ENCODE measurements around the gene HEMK1. TPM values are rescaled to one million over a fixed set of nuclear protein-coding genes. Genes with fewer than 3 reads are reported as not detected.

The HEMK1 gene
- total RNA-seq, 1 donor from 2014 or later, result 7.8 TPM

GRCh38 chr3:50585919-50586762, 16.8 kb downstream of the HEMK1 start:
- Histone ChIP-seq H3K4me1 (ENCODE audit: control insufficient read depth in 3 of 3, insufficient read depth in 3 of 3, low read length in 3 of 3) (peaks cover 76 to 88% (median 80%) of the 10 kb centered on the region in 3 donors), H3K36me3 (ENCODE audit: control insufficient read depth in 3 of 3, insufficient read depth in 3 of 3, low read length in 3 of 3) (peaks cover 0 to 6% (median 6%) of the 10 kb centered on the region in 3 donors), H3K27ac (ENCODE audit: low read depth, low read length) (no peak overlapping the region), H3K9me3 (ENCODE audit: control insufficient read depth in 3 of 3, low read length in 3 of 3) (no peaks in the 10 kb centered on the region), H3K9ac (ENCODE audit: low read depth in 1 of 3, low read length in 3 of 3) (peak overlapping the region in 2 of 3 donors; percentile 32 to 57), H3K27me3 (ENCODE audit: control insufficient read depth in 3 of 3, insufficient read depth in 3 of 3, low read length in 3 of 3) (no peaks in the 10 kb centered on the region), H3K4me3 (ENCODE audit: low read length in 3 of 3) (no peak overlapping the region)

GRCh38 chr3:50586763-50587070, 17.4 kb downstream of the HEMK1 start:
- Histone ChIP-seq H3K36me3 (ENCODE audit: control insufficient read depth in 3 of 3, insufficient read depth in 3 of 3, low read length in 3 of 3) (peaks cover 0 to 3% (median under 1%) of the 10 kb centered on the region in 3 donors), H3K4me1 (ENCODE audit: control insufficient read depth in 3 of 3, insufficient read depth in 3 of 3, low read length in 3 of 3) (peaks cover 73 to 87% (median 79%) of the 10 kb centered on the region in 3 donors), H3K27me3 (ENCODE audit: control insufficient read depth in 3 of 3, insufficient read depth in 3 of 3, low read length in 3 of 3) (no peaks in the 10 kb centered on the region), H3K27ac (ENCODE audit: low read depth, low read length) (peak overlapping the region; percentile 15), H3K9me3 (ENCODE audit: control insufficient read depth in 3 of 3, low read length in 3 of 3) (no peaks in the 10 kb centered on the region), H3K9ac (ENCODE audit: low read depth in 1 of 3, low read length in 3 of 3) (peak overlapping the region in 1 of 3 donors; percentile 57), H3K4me3 (ENCODE audit: low read length in 3 of 3) (no peak overlapping the region)

DNA sequence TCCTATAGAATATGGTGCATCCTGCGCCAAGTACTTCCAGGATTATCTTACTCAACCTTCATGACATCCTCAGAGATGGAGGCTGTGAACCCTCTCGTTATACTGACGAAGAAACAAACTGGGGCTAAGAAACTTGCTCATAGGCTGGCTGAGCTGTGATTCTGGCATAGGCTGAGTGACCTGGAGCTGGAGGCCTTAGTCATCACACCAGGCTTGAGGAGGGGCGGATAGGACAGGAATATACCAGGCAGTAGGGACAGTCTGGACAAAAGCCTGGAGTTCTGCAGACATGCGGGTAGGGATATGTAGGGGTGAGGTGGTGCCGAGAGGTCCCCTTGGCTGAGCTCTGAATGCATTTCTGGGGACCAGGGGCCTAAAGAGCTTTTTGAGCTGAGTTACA, 18.1 kb downstream of the HEMK1 start:
- Histone ChIP-seq H3K27me3 (ENCODE audit: control insufficient read depth in 3 of 3, insufficient read depth in 3 of 3, low read length in 3 of 3) (no peaks in the 10 kb centered on the region), H3K4me3 (ENCODE audit: low read length in 3 of 3) (peak overlapping the region in 1 of 3 donors; percentile 6), H3K27ac (ENCODE audit: low read depth, low read length) (peak overlapping the region; percentile 15), H3K4me1 (ENCODE audit: control insufficient read depth in 3 of 3, insufficient read depth in 3 of 3, low read length in 3 of 3) (peaks cover 73 to 85% (median 76%) of the 10 kb centered on the region in 3 donors), H3K9me3 (ENCODE audit: control insufficient read depth in 3 of 3, low read length in 3 of 3) (no peaks in the 10 kb centered on the region), H3K9ac (ENCODE audit: low read depth in 1 of 3, low read length in 3 of 3) (peak overlapping the region in 1 of 3 donors; percentile 40), H3K36me3 (ENCODE audit: control insufficient read depth in 3 of 3, insufficient read depth in 3 of 3, low read length in 3 of 3) (peaks cover 0 to 2% (median 0%) of the 10 kb centered on the region in 3 donors)

- Histone ChIP-seq H3K4me3 (ENCODE audit: low read length in 3 of 3) (no peak overlapping the region), H3K27ac (ENCODE audit: low read depth, low read length) (peak overlapping the region; percentile 15), H3K4me1 (ENCODE audit: control insufficient read depth in 3 of 3, insufficient read depth in 3 of 3, low read length in 3 of 3) (peaks cover 73 to 85% (median 75%) of the 10 kb centered on the region in 3 donors), H3K36me3 (ENCODE audit: control insufficient read depth in 3 of 3, insufficient read depth in 3 of 3, low read length in 3 of 3) (no peaks in the 10 kb centered on the region), H3K9ac (ENCODE audit: low read depth in 1 of 3, low read length in 3 of 3) (peak overlapping the region in 2 of 3 donors; percentile 40 to 65), H3K9me3 (ENCODE audit: control insufficient read depth in 3 of 3, low read length in 3 of 3) (no peaks in the 10 kb centered on the region), H3K27me3 (ENCODE audit: control insufficient read depth in 3 of 3, insufficient read depth in 3 of 3, low read length in 3 of 3) (no peaks in the 10 kb centered on the region)
Observed at GRCh38 chr3:50587806-50588758, 18.8 kb downstream of the HEMK1 start.

- H3K36me3 ChIP-seq (ENCODE audit: control insufficient read depth in 3 of 3, insufficient read depth in 3 of 3, low read length in 3 of 3), result no peaks in the 10 kb centered on the region
- H3K9ac ChIP-seq (ENCODE audit: low read depth in 1 of 3, low read length in 3 of 3), result peak overlapping the region in 1 of 3 donors; percentile 33
- H3K4me1 ChIP-seq (ENCODE audit: control insufficient read depth in 3 of 3, insufficient read depth in 3 of 3, low read length in 3 of 3), result peaks cover 68 to 78% (median 68%) of the 10 kb centered on the region in 3 donors
- H3K27me3 ChIP-seq (ENCODE audit: control insufficient read depth in 3 of 3, insufficient read depth in 3 of 3, low read length in 3 of 3), result no peaks in the 10 kb centered on the region
- no peaks in the 10 kb centered on the region for H3K9me3 ChIP-seq (ENCODE audit: control insufficient read depth in 3 of 3, low read length in 3 of 3)
- H3K27ac ChIP-seq (ENCODE audit: low read depth, low read length), result no peak overlapping the region
- no peak overlapping the region for H3K4me3 ChIP-seq (ENCODE audit: low read length in 3 of 3)
Observed at GRCh38 chr3:50588759-50589433, 19.6 kb downstream of the HEMK1 start.

DNA sequence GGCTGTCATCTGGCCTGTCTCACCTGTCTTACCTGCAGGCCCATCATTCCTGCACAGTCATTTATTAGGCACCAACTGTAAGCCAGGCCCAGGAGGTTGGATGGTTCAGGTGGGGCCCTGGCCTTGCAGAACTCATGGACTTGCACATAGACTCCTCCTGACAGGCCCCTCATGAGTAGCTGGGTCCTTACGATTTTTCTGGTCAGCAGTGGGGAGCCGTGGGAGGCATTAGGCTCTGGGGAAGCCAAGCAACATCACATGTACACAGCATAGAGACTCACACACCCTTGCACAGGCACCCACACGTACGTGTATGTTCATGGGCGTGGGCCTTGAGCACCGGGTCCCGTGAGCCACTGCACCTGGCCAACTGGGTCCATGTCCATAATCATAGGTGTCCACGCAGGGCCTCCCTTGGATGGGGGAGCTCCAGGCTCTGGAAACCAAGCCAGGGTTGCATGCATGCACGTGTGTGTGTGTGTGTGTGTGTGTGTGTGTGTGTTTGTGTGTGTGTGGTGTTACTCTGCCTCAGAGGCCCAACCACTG, 21.9 kb downstream of the HEMK1 start:
- no peak overlapping the region for H3K27ac ChIP-seq (ENCODE audit: low read depth, low read length)
- H3K27me3 ChIP-seq (ENCODE audit: control insufficient read depth in 3 of 3, insufficient read depth in 3 of 3, low read length in 3 of 3), result no peaks in the 10 kb centered on the region
- no peaks in the 10 kb centered on the region for H3K36me3 ChIP-seq (ENCODE audit: control insufficient read depth in 3 of 3, insufficient read depth in 3 of 3, low read length in 3 of 3)
- H3K9ac ChIP-seq (ENCODE audit: low read depth in 1 of 3, low read length in 3 of 3), result peak overlapping the region in 1 of 3 donors; percentile 25
- peak overlapping the region in 1 of 3 donors; percentile 14 for H3K4me3 ChIP-seq (ENCODE audit: low read length in 3 of 3)
- peaks cover 47 to 58% (median 48%) of the 10 kb centered on the region in 3 donors for H3K4me1 ChIP-seq (ENCODE audit: control insufficient read depth in 3 of 3, insufficient read depth in 3 of 3, low read length in 3 of 3)
- H3K9me3 ChIP-seq (ENCODE audit: control insufficient read depth in 3 of 3, low read length in 3 of 3), result no peaks in the 10 kb centered on the region

DNA sequence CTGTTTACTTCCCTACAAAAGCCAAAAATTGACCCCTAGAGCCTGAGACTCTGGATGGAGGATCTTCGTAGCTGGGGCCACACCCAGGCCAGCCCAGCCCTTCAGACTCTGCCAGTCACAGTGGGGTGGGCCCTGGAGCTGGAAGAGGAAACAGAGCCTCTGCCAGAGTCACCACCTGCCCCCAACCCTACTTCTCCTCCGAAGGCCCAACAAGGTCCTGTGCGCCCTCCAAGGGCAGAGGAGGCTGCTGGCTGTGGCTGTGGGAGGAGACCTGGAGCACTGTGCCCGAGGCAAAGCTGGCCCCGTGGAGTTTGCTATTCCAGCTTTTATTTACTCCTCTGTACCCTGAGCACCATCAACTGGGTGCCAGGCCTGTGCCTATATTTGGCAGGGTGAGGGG, 23.2 kb downstream of the HEMK1 start:
- no peaks in the 10 kb centered on the region for H3K27me3 ChIP-seq (ENCODE audit: control insufficient read depth in 3 of 3, insufficient read depth in 3 of 3, low read length in 3 of 3)
- H3K27ac ChIP-seq (ENCODE audit: low read depth, low read length), result no peak overlapping the region
- H3K4me3 ChIP-seq (ENCODE audit: low read length in 3 of 3), result no peak overlapping the region
- H3K9me3 ChIP-seq (ENCODE audit: control insufficient read depth in 3 of 3, low read length in 3 of 3), result no peaks in the 10 kb centered on the region
- H3K9ac ChIP-seq (ENCODE audit: low read depth in 1 of 3, low read length in 3 of 3), result peak overlapping the region in 2 of 3 donors; percentile 20 to 40
- H3K36me3 ChIP-seq (ENCODE audit: control insufficient read depth in 3 of 3, insufficient read depth in 3 of 3, low read length in 3 of 3), result no peaks in the 10 kb centered on the region
- H3K4me1 ChIP-seq (ENCODE audit: control insufficient read depth in 3 of 3, insufficient read depth in 3 of 3, low read length in 3 of 3), result peaks cover 35 to 45% (median 35%) of the 10 kb centered on the region in 3 donors

- no peak overlapping the region for H3K4me3 ChIP-seq (ENCODE audit: low read length in 3 of 3)
- no peaks in the 10 kb centered on the region for H3K27me3 ChIP-seq (ENCODE audit: control insufficient read depth in 3 of 3, insufficient read depth in 3 of 3, low read length in 3 of 3)
- no peak overlapping the region for H3K27ac ChIP-seq (ENCODE audit: low read depth, low read length)
- peaks cover 24 to 30% (median 25%) of the 10 kb centered on the region in 3 donors for H3K4me1 ChIP-seq (ENCODE audit: control insufficient read depth in 3 of 3, insufficient read depth in 3 of 3, low read length in 3 of 3)
- H3K36me3 ChIP-seq (ENCODE audit: control insufficient read depth in 3 of 3, insufficient read depth in 3 of 3, low read length in 3 of 3), result no peaks in the 10 kb centered on the region
- no peak overlapping the region for H3K9ac ChIP-seq (ENCODE audit: low read depth in 1 of 3, low read length in 3 of 3)
- H3K9me3 ChIP-seq (ENCODE audit: control insufficient read depth in 3 of 3, low read length in 3 of 3), result no peaks in the 10 kb centered on the region
Observed at GRCh38 chr3:50594253-50594785, 25.0 kb downstream of the HEMK1 start.

GRCh38 chr3:50599115-50599715, 29.9 kb downstream of the HEMK1 start:
- H3K27ac ChIP-seq (ENCODE audit: low read depth, low read length), result peak overlapping the region; percentile 99
- peaks cover 48 to 54% (median 53%) of the 10 kb centered on the region in 3 donors for H3K4me1 ChIP-seq (ENCODE audit: control insufficient read depth in 3 of 3, insufficient read depth in 3 of 3, low read length in 3 of 3)
- H3K36me3 ChIP-seq (ENCODE audit: control insufficient read depth in 3 of 3, insufficient read depth in 3 of 3, low read length in 3 of 3), result peaks cover 0 to 2% (median 0%) of the 10 kb centered on the region in 3 donors
- H3K27me3 ChIP-seq (ENCODE audit: control insufficient read depth in 3 of 3, insufficient read depth in 3 of 3, low read length in 3 of 3), result no peaks in the 10 kb centered on the region
- no peaks in the 10 kb centered on the region for H3K9me3 ChIP-seq (ENCODE audit: control insufficient read depth in 3 of 3, low read length in 3 of 3)
- peak overlapping the region in 1 of 3 donors; percentile 89 for H3K9ac ChIP-seq (ENCODE audit: low read depth in 1 of 3, low read length in 3 of 3)
- H3K4me3 ChIP-seq (ENCODE audit: low read length in 3 of 3), result no peak overlapping the region

Measured in skeletal muscle tissue (tissue), 4 donors.